Raji (cell line): Measurements from ENCODE around the gene PNPLA8.

Experiments
- POLR2A ChIP-seq: IDR thresholded peaks from 2 replicates; pipeline ENCODE4 v1.6.1; 2011; ENCODE audit warnings: low read depth, low read length, control low read depth; ENCODE audit not compliant: insufficient read depth

The PNPLA8 gene

GRCh38 chr7:108434010-108434409 is 91.9 kb downstream of the PNPLA8 start:
- no peak for TF ChIP-seq POLR2A

GRCh38 chr7:108431099-108431498 is 94.8 kb downstream of the PNPLA8 start:
- no peak for TF ChIP-seq POLR2A

- TF ChIP-seq POLR2A: no peak
Observed at GRCh38 chr7:108430664-108431063, 95.3 kb downstream of the PNPLA8 start.

- no peak for TF ChIP-seq POLR2A
Observed at GRCh38 chr7:108427766-108428165, 98.2 kb downstream of the PNPLA8 start.

DNA sequence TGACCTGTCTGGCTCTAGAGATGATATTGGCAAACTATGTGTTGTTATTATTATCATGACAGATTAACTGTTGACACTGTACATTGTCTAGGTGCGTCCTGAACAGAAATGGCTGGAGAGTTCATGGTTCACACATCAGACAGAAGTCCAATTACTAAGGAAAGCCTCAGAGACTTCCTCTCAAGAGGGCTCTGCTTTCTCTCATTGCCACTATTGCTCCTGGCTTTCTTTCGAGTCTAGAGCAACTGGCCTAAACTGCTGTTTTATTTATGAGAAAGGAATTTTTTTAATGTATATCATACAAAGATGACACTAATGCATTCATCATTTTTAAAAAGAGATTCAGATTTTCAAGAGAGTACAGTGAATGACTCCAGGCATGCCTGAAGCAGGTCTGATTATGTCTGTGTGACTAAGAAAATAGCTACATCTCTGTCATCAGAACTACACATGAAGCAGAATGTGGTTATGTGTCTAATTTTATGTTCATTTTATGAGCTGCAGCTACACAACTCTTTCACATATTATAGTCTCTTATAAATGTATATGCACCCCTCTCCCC is 100.1 kb downstream of the PNPLA8 start:
- TF ChIP-seq POLR2A: no peak

GRCh38 chr7:108424013-108424412 is 101.9 kb downstream of the PNPLA8 start:
- no peak for TF ChIP-seq POLR2A

GRCh38 chr7:108423089-108423989 is 102.6 kb downstream of the PNPLA8 start:
- no peak for TF ChIP-seq POLR2A

DNA sequence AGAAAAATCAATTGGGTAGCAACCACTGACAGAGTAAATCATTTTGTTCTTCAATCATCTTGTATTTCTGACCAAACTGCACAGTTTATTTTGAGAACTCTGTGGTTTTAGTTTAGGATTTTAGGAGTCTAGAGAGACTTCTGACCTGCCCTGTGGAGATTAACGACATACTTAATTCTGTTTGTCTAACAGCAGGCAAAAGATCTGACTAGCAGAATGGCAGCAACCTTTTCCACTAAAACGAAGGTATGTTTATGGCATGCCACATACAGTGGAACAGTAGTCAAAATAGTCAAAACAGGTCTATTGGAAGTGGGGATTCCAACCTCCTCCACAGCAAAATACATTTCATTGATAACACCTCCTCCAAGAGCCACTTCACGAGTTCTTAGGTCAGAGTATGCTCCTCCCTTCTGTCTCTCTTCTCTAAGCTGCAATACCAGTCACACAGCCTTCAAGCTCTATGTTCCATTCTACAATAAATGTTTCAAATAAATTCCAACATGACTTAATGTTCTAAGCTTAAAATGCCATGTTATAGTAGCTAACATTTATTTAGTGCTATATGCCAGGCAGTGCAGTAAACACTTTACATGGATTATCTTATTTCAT is 104.1 kb downstream of the PNPLA8 start:
- no peak for TF ChIP-seq POLR2A
